HG03280 (cell line): ENCODE measurements around the gene HS1BP3.

ENCODE experiments used
- ATAC-seq: cut with Tn5 transposase; IDR thresholded peaks from one replicate; pipeline ENCODE4 v1.9.1; 2021; ENCODE audit warnings: mild to moderate bottlenecking, moderate library complexity; ENCODE audit not compliant: unreplicated experiment

The HS1BP3 gene

GRCh38 chr2:20588918-20589871 lies 61.7 kb downstream of the HS1BP3 start:
- no peak for ATAC-seq

- ATAC-seq: no peak
These were observed 64.9 kb downstream of the HS1BP3 start for GRCh38 chr2:20585710-20586594.

GRCh38 chr2:20585359-20585709 lies 65.6 kb downstream of the HS1BP3 start:
- no peak for ATAC-seq

- ATAC-seq: no peak
These were observed 66.2 kb downstream of the HS1BP3 start for GRCh38 chr2:20584399-20585358.

- ATAC-seq: no peak
These were observed 66.9 kb downstream of the HS1BP3 start for GRCh38 chr2:20584045-20584398.

GRCh38 chr2:20583425-20583881 lies 67.4 kb downstream of the HS1BP3 start:
- no peak for ATAC-seq

- no peak for ATAC-seq
These were observed 68.2 kb downstream of the HS1BP3 start for GRCh38 chr2:20582600-20583221.

GRCh38 chr2:20580690-20581437 lies 70.0 kb downstream of the HS1BP3 start:
- ATAC-seq: no peak

GRCh38 chr2:20579866-20580265 lies 71.0 kb downstream of the HS1BP3 start:
- no peak for ATAC-seq

- peak; percentile 58 for ATAC-seq
These were observed 71.7 kb downstream of the HS1BP3 start for GRCh38 chr2:20578895-20579825.

- ATAC-seq: no peak
These were observed 72.5 kb downstream of the HS1BP3 start for GRCh38 chr2:20578266-20578894.

GRCh38 chr2:20577495-20578235 lies 73.2 kb downstream of the HS1BP3 start:
- ATAC-seq: no peak

- ATAC-seq: peak; percentile 77
These were observed 74.2 kb downstream of the HS1BP3 start for GRCh38 chr2:20576598-20577115.

- ATAC-seq: no peak
These were observed 74.8 kb downstream of the HS1BP3 start for GRCh38 chr2:20575935-20576597.

GRCh38 chr2:20575414-20575813 lies 75.5 kb downstream of the HS1BP3 start:
- no peak for ATAC-seq

GRCh38 chr2:20574930-20575329 lies 76.0 kb downstream of the HS1BP3 start:
- no peak for ATAC-seq
